H1 (cell line): ENCODE data around the gene CCDC183. TPM values are rescaled to one million over a fixed set of nuclear protein-coding genes. Genes with fewer than 3 reads are reported as not detected.

Source experiments
- CTCF ChIA-PET: fragments of 300-600 bp; sonication (Branson Sonifier 250); formaldehyde crosslinking; loops from one replicate; lab custom pipeline; 2021; ENCODE audit not compliant: partially characterized antibody; lab: Charles Lee
- POLR2A ChIA-PET: fragments of 300-600 bp; sonication (Branson Sonifier 250); formaldehyde crosslinking; loops from one replicate; lab custom pipeline; 2021; ENCODE audit warnings: inconsistent platforms; ENCODE audit not compliant: partially characterized antibody; lab: Charles Lee
- DNase-seq, 2 experiments: peaks; one replicate each; pipeline versions ENCODE4 v3.0.0 to v3.0.0-alpha.2; 2010 to 2022; ENCODE audit warnings: low spot score in 2 of 2, low read depth in 1 of 2, mixed read lengths in 1 of 2
- FAIRE-seq: peaks from 2 replicates; lab custom pipeline; 2011; peaks lifted over from hg19 to GRCh38; lab: Jason Lieb, UNC
- H2AFZ ChIP-seq: 2 replicates; pipeline ENCODE4 v1.8.1; 2012; ENCODE audit warnings: low read length, inconsistent platforms
- H2AK5ac ChIP-seq: 2 replicates; pipeline ENCODE4 v1.6.1; 2013; ENCODE audit warnings: low read depth, low read length
- H2BK120ac ChIP-seq: replicated peaks from 2 replicates; pipeline ENCODE3; 2013; ENCODE audit warnings: low read depth, low read length, inconsistent platforms
- H2BK12ac ChIP-seq: 2 replicates; pipeline ENCODE4 v1.6.1; 2013; ENCODE audit warnings: low read depth, low read length
- H2BK15ac ChIP-seq: 2 replicates; pipeline ENCODE4 v1.6.1; 2013; ENCODE audit warnings: low read length
- H2BK20ac ChIP-seq: 2 replicates; pipeline ENCODE4 v1.6.1; 2013; ENCODE audit warnings: low read length
- H2BK5ac ChIP-seq: 2 replicates; pipeline ENCODE4 v1.6.1; 2013; ENCODE audit warnings: low read depth, low read length
- H3K14ac ChIP-seq: 2 replicates; pipeline ENCODE4 v1.6.1; 2013; ENCODE audit warnings: inconsistent platforms; ENCODE audit not compliant: insufficient read length
- H3K18ac ChIP-seq: 2 replicates; pipeline ENCODE4 v1.6.1; 2013; ENCODE audit warnings: low read length; ENCODE audit errors: extremely low read depth
- H3K23ac ChIP-seq: 2 replicates; pipeline ENCODE4 v1.6.1; 2013; ENCODE audit warnings: inconsistent platforms; ENCODE audit not compliant: insufficient read length
- H3K23me2 ChIP-seq: 2 replicates; pipeline ENCODE4 v1.6.1; 2013; ENCODE audit warnings: low read depth, low read length
- H3K27ac ChIP-seq: 2 replicates; pipeline ENCODE4 v1.6.1; 2011; ENCODE audit warnings: low read depth, low read length, inconsistent platforms
- H3K27me3 ChIP-seq, 4 experiments: replicated peaks in 1 of 4; 1 replicate in 1 of 4; 2 replicates in 3 of 4; pipeline versions ENCODE4 v1.6.1 to v1.8.1; 2011 to 2013; ENCODE audit warnings: low read length in 3 of 4, mild to moderate bottlenecking in 3 of 4, inconsistent platforms in 2 of 4, mixed read lengths in 2 of 4, moderate library complexity in 1 of 4; ENCODE audit not compliant: control insufficient read depth in 3 of 4, insufficient read depth in 3 of 4; ENCODE audit errors: extremely low read depth in 1 of 4
- H3K36me3 ChIP-seq, 4 experiments: 2 replicates each; pipeline versions ENCODE4 v1.6.1 to v1.8.1; 2011 to 2013; ENCODE audit warnings: mild to moderate bottlenecking in 4 of 4, low read length in 3 of 4, moderate library complexity in 2 of 4, control low read depth in 1 of 4, inconsistent platforms in 1 of 4; ENCODE audit not compliant: insufficient read depth in 4 of 4, control insufficient read depth in 2 of 4
- H3K4ac ChIP-seq: replicated peaks from 2 replicates; pipeline ENCODE3; 2013; ENCODE audit warnings: low read length, low read depth, mixed read lengths, inconsistent platforms; ENCODE audit not compliant: insufficient read length
- H3K4me1 ChIP-seq, 4 experiments: replicated peaks in 1 of 4; 1 replicate in 1 of 4; 2 replicates in 3 of 4; pipeline versions ENCODE4 v1.6.1 to v1.8.1; 2011 to 2013; ENCODE audit warnings: low read length in 3 of 4, inconsistent platforms in 2 of 4, mixed read lengths in 1 of 4; ENCODE audit not compliant: insufficient read depth in 4 of 4, control insufficient read depth in 3 of 4
- H3K4me2 ChIP-seq, 2 experiments: 2 replicates each; pipeline versions ENCODE4 v1.6.1 to v1.8.1; 2011 to 2013; ENCODE audit warnings: low read depth in 2 of 2, low read length in 2 of 2, control low read depth in 1 of 2, inconsistent platforms in 1 of 2, mild to moderate bottlenecking in 1 of 2; ENCODE audit not compliant: insufficient read depth in 1 of 2
- H3K4me3 ChIP-seq, 4 experiments: fragments of 200-600, 300-600 bp in 1 of 4; sonication (generic), shearing (Covaris generic), sonication (Bioruptor Twin) in 1 of 4; 2 replicates each; pipeline versions ENCODE4 v1.5.1 to v1.8.1; 2011 to 2016; ENCODE audit warnings: low read length in 4 of 4, low read depth in 3 of 4, control low read depth in 2 of 4, inconsistent platforms in 2 of 4, mild to moderate bottlenecking in 2 of 4, mixed read lengths in 1 of 4, moderate library complexity in 1 of 4; ENCODE audit not compliant: insufficient read depth in 2 of 4; ENCODE audit errors: extremely low read depth in 1 of 4
- H3K56ac ChIP-seq: replicated peaks from 2 replicates; pipeline ENCODE3; 2013; ENCODE audit warnings: low read depth, mild to moderate bottlenecking, mixed read lengths, low read length, inconsistent platforms; ENCODE audit not compliant: insufficient read length
- H3K79me1 ChIP-seq: 2 replicates; pipeline ENCODE4 v1.6.1; 2013; ENCODE audit warnings: low read depth, low read length, control low read depth
- H3K79me2 ChIP-seq, 2 experiments: 2 replicates each; pipeline versions ENCODE4 v1.6.1 to v1.8.1; 2012 to 2013; ENCODE audit warnings: low read length in 2 of 2, mild to moderate bottlenecking in 2 of 2, inconsistent platforms in 1 of 2; ENCODE audit not compliant: insufficient read depth in 2 of 2, control insufficient read depth in 1 of 2
- H3K9ac ChIP-seq, 4 experiments: replicated peaks in 1 of 4; 1 replicate in 1 of 4; 2 replicates in 3 of 4; pipeline versions ENCODE4 v1.6.1 to v1.8.1; 2011 to 2013; ENCODE audit warnings: low read depth in 3 of 4, low read length in 3 of 4, control low read depth in 2 of 4, mild to moderate bottlenecking in 2 of 4, moderate library complexity in 2 of 4, inconsistent platforms in 1 of 4; ENCODE audit errors: extremely low read depth in 1 of 4
- H3K9me3 ChIP-seq, 2 experiments: 2 replicates each; pipeline versions ENCODE4 v1.6.1 to v1.8.1; 2012 to 2013; ENCODE audit warnings: mild to moderate bottlenecking in 2 of 2, moderate library complexity in 2 of 2, control low read depth in 1 of 2, inconsistent platforms in 1 of 2, low read depth in 1 of 2, low read length in 1 of 2, mixed read lengths in 1 of 2; ENCODE audit not compliant: insufficient read depth in 2 of 2
- H4K20me1 ChIP-seq, 2 experiments: replicated peaks in 1 of 2; 2 replicates each; pipeline versions ENCODE3 to v1.8.1; 2011 to 2013; ENCODE audit warnings: inconsistent platforms in 2 of 2, low read length in 2 of 2, mild to moderate bottlenecking in 1 of 2; ENCODE audit not compliant: insufficient read depth in 2 of 2, control insufficient read depth in 1 of 2
- H4K5ac ChIP-seq: 2 replicates; pipeline ENCODE4 v1.6.1; 2013; ENCODE audit warnings: low read length, low read depth, mixed read lengths, inconsistent platforms; ENCODE audit not compliant: insufficient read length
- H4K8ac ChIP-seq: 2 replicates; pipeline ENCODE4 v1.8.0; 2013; ENCODE audit warnings: mild to moderate bottlenecking, moderate library complexity, low read length, inconsistent platforms; ENCODE audit not compliant: insufficient read depth; ENCODE audit errors: extremely low read depth
- H4K91ac ChIP-seq: replicated peaks from 2 replicates; pipeline ENCODE3; 2013; ENCODE audit warnings: low read length, mixed read lengths, inconsistent platforms; ENCODE audit not compliant: insufficient read length
- CHD1 ChIP-seq: IDR thresholded peaks from 2 replicates; pipeline ENCODE4 v1.6.1; 2012; ENCODE audit warnings: low read depth, low read length, improper control_type of control experiment
- RBBP5 ChIP-seq: IDR thresholded peaks from 2 replicates; pipeline ENCODE4 v1.7.1; 2012; ENCODE audit warnings: low read depth, mild to moderate bottlenecking, inconsistent platforms, low read length, moderate library complexity, borderline replicate concordance
- RFX5 ChIP-seq: IDR thresholded peaks from 2 replicates; pipeline ENCODE4 v1.6.1; 2011; ENCODE audit warnings: low read depth, low read length, improper control_type of control experiment, borderline replicate concordance
- SUZ12 ChIP-seq: fragments of 200-600 bp; sonication (generic); IDR thresholded peaks from 2 replicates; pipeline ENCODE4 v1.6.1; 2012; ENCODE audit warnings: mild to moderate bottlenecking, inconsistent platforms, low read length, moderate library complexity, mixed read lengths
- TAF1 ChIP-seq: IDR thresholded peaks from 2 replicates; pipeline ENCODE4 v1.6.1; 2011; ENCODE audit warnings: mild to moderate bottlenecking, low read depth, low read length
- TEAD4 ChIP-seq: IDR thresholded peaks from 2 replicates; pipeline ENCODE4 v1.6.1; 2012; ENCODE audit warnings: low read depth, low read length, inconsistent platforms, mixed read lengths
- YY1 ChIP-seq: IDR thresholded peaks from 2 replicates; pipeline ENCODE4 v1.6.1; 2011; ENCODE audit warnings: low read depth, mild to moderate bottlenecking, low read length
- WGBS, 2 experiments: shearing (Covaris generic) in 1 of 2; methylation state at CpG; one replicate each; pipeline versions ENCODE4 v1.1.6 to v1.1.7; 2013 to 2015; ENCODE audit warnings: low lambda C conversion rate in 2 of 2, mixed read lengths in 2 of 2, inconsistent platforms in 1 of 2, low coverage in 1 of 2, missing lambda C conversion rate in 1 of 2; ENCODE audit not compliant: insufficient replicate concordance in 2 of 2, insufficient coverage in 1 of 2, insufficient read length in 1 of 2; ENCODE audit errors: extremely low coverage in 1 of 2, missing lambda C conversion rate in 1 of 2; 5-methylcytosine and 5-hydroxymethylcytosine counted together
- polyA plus RNA-seq, 7 experiments: library from polyadenylated mRNA; depleted of rRNA in 3 of 7; stranded (reverse) in 5 of 7; unstranded in 2 of 7; fragments of >200 nt in 5 of 7; fragments of 200-250 nt in 2 of 7; gene quantifications; 1 replicate in 5 of 7; 2 replicates in 1 of 7; 4 replicates in 1 of 7; pipeline versions ENCODE4 v1.2.1 to v1.2.3, GENCODE V29; 2011 to 2013; ENCODE audit warnings: missing spikeins in 2 of 7, mixed read lengths in 2 of 7
- total RNA-seq: library from RNA; stranded (reverse); fragmentation: NEBNext Ultra II Directional; extraction: Animal tissue kit (Norgen Biotek cat#: 25700); gene quantifications from 2 replicates; pipeline ENCODE4 v1.2.1, GENCODE V29; 2021
- TF ChIP-seq, protein P1 (sequence below): IDR thresholded peaks from 2 replicates; pipeline ENCODE4 v1.6.1; 2012; ENCODE audit warnings: inconsistent platforms
- TF ChIP-seq, protein P2 (sequence below): IDR thresholded peaks from 2 replicates; pipeline ENCODE4 v1.6.1; 2012; ENCODE audit warnings: low read length, inconsistent platforms

Gene CCDC183
- total and polyA plus RNA-seq, 2 of the 8 experiments (the other 6 are each of a cell fraction or from before 2014, with no cell fraction given) = 0.51 to 1.6 TPM

DNA sequence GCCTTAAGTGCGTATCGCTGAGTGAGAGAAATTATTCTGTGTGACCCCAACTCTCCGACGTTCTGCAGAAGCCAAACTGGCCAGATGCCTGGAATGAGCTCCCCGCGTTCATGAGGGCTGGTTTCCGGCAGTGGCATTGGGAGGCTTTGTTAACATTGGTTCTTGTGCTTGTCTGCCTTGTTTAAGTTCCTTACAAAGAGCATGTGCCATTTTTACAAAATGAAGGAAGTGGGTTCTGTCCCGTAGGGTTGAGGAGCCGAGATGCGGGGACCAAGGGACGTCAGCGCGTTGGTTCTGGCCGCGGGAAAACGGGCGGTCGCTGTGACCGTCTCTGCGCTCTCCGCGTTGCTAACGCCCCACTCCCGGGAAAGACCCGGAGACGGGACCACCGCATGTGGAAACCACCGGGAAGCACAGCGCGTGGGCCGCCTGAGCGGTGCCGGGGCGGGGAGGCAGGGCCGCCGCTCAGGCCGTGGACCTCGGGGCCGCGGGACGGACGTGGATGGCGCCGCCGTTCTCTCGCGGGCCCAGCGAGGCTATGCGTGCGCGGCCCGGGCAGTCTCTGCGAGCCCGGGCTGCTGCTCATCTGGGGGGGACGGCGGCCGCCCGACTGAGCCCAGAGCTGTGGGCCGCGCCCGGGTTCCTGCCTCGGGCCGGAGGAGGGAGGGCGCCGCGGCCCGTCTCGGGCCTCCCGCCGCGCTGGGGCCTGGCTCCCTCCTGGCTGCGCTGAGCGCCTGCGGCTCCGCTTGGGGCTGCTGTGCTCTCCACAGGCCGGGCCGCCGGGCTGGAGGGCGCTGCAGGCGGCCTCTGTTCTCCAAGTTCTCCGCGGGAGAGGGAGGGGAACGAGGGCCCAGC, 25.1 kb downstream of the CCDC183 start:
- no peak for FAIRE-seq
- no peak overlapping the region for H2BK15ac ChIP-seq
- no peak overlapping the region for H3K14ac ChIP-seq
- no peak overlapping the region for H2BK5ac ChIP-seq
- H2BK20ac ChIP-seq = no peak overlapping the region
- POLR2A ChIA-PET = interaction anchor here (1.0 to 10.8 kb wide), 9 partner anchors 9 to 93 kb away, joined by 4 to 96 read pairs (median 6); partner anchors contain the start of genes AJM1 and RABL6
- peaks cover 7% of the 10 kb centered on the region for H3K23me2 ChIP-seq
- H2AFZ ChIP-seq = no peak overlapping the region
- no peak overlapping the region for H3K56ac ChIP-seq
- peak overlapping the region; percentile 87 to 89 for H3K4me2 ChIP-seq
- WGBS, 2 experiments = 11% methylated on average over 62 of the region's 83 CpGs; no CpG with 5 or more reads in 1 of the 2 experiments
- H3K79me1 ChIP-seq = peaks cover 12% of the 10 kb centered on the region
- no peak for DNase-seq
- no peak overlapping the region for H3K27ac ChIP-seq
- H3K27me3 ChIP-seq = 0 out of 7 replicates have a peak, but pooled peaks cover 0 to 2% (median 0%) of the 10 kb centered on the region in 4 experiments
- CTCF ChIA-PET = interaction anchor here (0.6 to 17.4 kb wide), 14 partner anchors 9 to 590 kb away, joined by 3 to 131 read pairs (median 4); partner anchors contain the start of gene AJM1
- H3K18ac ChIP-seq = peak overlapping the region; percentile 9; the same call in 1 of the 2 replicates
- no peaks in the 10 kb centered on the region for H3K9me3 ChIP-seq
- peaks cover 3 to 19% (median 13%) of the 10 kb centered on the region in 4 experiments; a peak in 7 of 8 replicates for H3K36me3 ChIP-seq
- peak overlapping the region in 3 of 4 experiments; percentile 24 to 35 (median 25); a peak in 4 of 7 replicates for H3K9ac ChIP-seq
- no peak overlapping the region for H3K23ac ChIP-seq
- peaks cover 0 to 11% (median 5%) of the 10 kb centered on the region in 4 experiments; a peak in 4 of 7 replicates for H3K4me1 ChIP-seq
- peaks cover 0 to 11% of the 10 kb centered on the region in 2 experiments; a peak in 2 of 4 replicates for H3K79me2 ChIP-seq
- no peak overlapping the region for H2BK12ac ChIP-seq
- H4K8ac ChIP-seq = peak overlapping the region; percentile 65; the same call in 1 of the 2 replicates
- H4K5ac ChIP-seq = no peak overlapping the region
- H3K4ac ChIP-seq = no peak overlapping the region
- peak overlapping the region; percentile 23 to 62 (median 40) for H3K4me3 ChIP-seq
- H4K91ac ChIP-seq = peak overlapping the region; percentile 17
- H2BK120ac ChIP-seq = no peak overlapping the region
- H2AK5ac ChIP-seq = no peak overlapping the region
- H4K20me1 ChIP-seq = peaks cover 21 to 39% of the 10 kb centered on the region in 2 experiments
- TF ChIP-seq TEAD4 = no peak
- TF ChIP-seq CHD1 = no peak
- TF ChIP-seq, protein P1, sequence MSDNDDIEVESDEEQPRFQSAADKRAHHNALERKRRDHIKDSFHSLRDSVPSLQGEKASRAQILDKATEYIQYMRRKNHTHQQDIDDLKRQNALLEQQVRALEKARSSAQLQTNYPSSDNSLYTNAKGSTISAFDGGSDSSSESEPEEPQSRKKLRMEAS = 0 out of 2 replicates have a peak, but pooled peaks have one; percentile 12
- TF ChIP-seq SUZ12 = peak; percentile 45; the same call in 1 of the 2 replicates
- TF ChIP-seq, protein P2, sequence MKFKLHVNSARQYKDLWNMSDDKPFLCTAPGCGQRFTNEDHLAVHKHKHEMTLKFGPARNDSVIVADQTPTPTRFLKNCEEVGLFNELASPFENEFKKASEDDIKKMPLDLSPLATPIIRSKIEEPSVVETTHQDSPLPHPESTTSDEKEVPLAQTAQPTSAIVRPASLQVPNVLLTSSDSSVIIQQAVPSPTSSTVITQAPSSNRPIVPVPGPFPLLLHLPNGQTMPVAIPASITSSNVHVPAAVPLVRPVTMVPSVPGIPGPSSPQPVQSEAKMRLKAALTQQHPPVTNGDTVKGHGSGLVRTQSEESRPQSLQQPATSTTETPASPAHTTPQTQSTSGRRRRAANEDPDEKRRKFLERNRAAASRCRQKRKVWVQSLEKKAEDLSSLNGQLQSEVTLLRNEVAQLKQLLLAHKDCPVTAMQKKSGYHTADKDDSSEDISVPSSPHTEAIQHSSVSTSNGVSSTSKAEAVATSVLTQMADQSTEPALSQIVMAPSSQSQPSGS = no peak
- peak; percentile 78 for TF ChIP-seq RBBP5
- no peak for TF ChIP-seq YY1
- TF ChIP-seq RFX5 = no peak
- no peak for TF ChIP-seq TAF1
